ENCODE measurements around the gene PTPN23. TPM values are rescaled to one million over a fixed set of nuclear protein-coding genes. Genes with fewer than 3 reads are reported as not detected.

The PTPN23 gene
- total and polyA plus RNA-seq, 3 donors from 2014 or later = 30.5 to 141 (median 89.3) TPM

- 64 to 81% methylated on average over 4 of the region's 4 CpGs for WGBS, 2 donors
- H3K27ac ChIP-seq = no peak overlapping the region
- intact Hi-C loops (cut with DNase I; ENCODE audit: low total_unique reads) = no loop called here
- TF ChIP-seq CTCF (IDR thresholded peaks at IDR 0.05) (no peak), POLR2A (IDR thresholded peaks at IDR 0.05) (no peak)
- H3K27me3 ChIP-seq = no peaks in the 10 kb centered on the region
- H3K9me3 ChIP-seq = no peaks in the 10 kb centered on the region
- no peaks in the 10 kb centered on the region for H3K4me1 ChIP-seq
- no peaks in the 10 kb centered on the region for H3K36me3 ChIP-seq (ENCODE audit: low read depth, missing control alignments)
- no peak overlapping the region for H3K4me3 ChIP-seq
- no peak for DNase-seq
Measured at GRCh38 chr3:47347217-47347801, 33.5 kb upstream of the PTPN23 start.

- WGBS, 2 donors = 94% methylated on average over 5 of the region's 5 CpGs
- intact Hi-C loops (cut with DNase I; ENCODE audit: low total_unique reads) = no loop called here
Measured at GRCh38 chr3:47348411-47349154, 32.2 kb upstream of the PTPN23 start.

GRCh38 chr3:47355010-47355409 is 25.8 kb upstream of the PTPN23 start:
- Histone ChIP-seq H3K27ac (no peak overlapping the region), H3K36me3 (ENCODE audit: low read depth, missing control alignments) (no peaks in the 10 kb centered on the region), H3K4me1 (no peaks in the 10 kb centered on the region), H3K27me3 (no peaks in the 10 kb centered on the region), H3K9me3 (no peaks in the 10 kb centered on the region), H3K4me3 (no peak overlapping the region)
- DNase-seq = no peak
- TF ChIP-seq POLR2A (IDR thresholded peaks at IDR 0.05) (no peak), CTCF (IDR thresholded peaks at IDR 0.05) (no peak)
- intact Hi-C loops (cut with DNase I; ENCODE audit: low total_unique reads) = no loop called here
- 91 to 92% methylated on average over 3 of the region's 3 CpGs for WGBS, 2 donors

More at GRCh38 chr3:47348411-47349154, 32.2 kb upstream of the PTPN23 start:
- TF ChIP-seq CTCF (IDR thresholded peaks at IDR 0.05) (peak in 1 of 3 experiments; percentile 8), POLR2A (IDR thresholded peaks at IDR 0.05) (no peak)
- Histone ChIP-seq H3K4me3 (no peak overlapping the region), H3K36me3 (ENCODE audit: low read depth, missing control alignments) (no peaks in the 10 kb centered on the region), H3K27ac (no peak overlapping the region), H3K4me1 (no peaks in the 10 kb centered on the region), H3K27me3 (no peaks in the 10 kb centered on the region), H3K9me3 (no peaks in the 10 kb centered on the region)
- DNase-seq = no peak

- Histone ChIP-seq H3K36me3 (ENCODE audit: low read depth, missing control alignments) (no peaks in the 10 kb centered on the region), H3K4me3 (peak overlapping the region; percentile 15 to 43), H3K27ac (no peak overlapping the region), H3K9me3 (no peaks in the 10 kb centered on the region), H3K4me1 (no peaks in the 10 kb centered on the region), H3K27me3 (no peaks in the 10 kb centered on the region)
- 77 to 86% methylated on average over 18 to 31 of the region's 31 CpGs for WGBS, 2 donors
- no peak for DNase-seq
- intact Hi-C loops (cut with DNase I; ENCODE audit: low total_unique reads) = no loop called here
- TF ChIP-seq CTCF (IDR thresholded peaks at IDR 0.05) (no peak), POLR2A (IDR thresholded peaks at IDR 0.05) (no peak)
Measured at GRCh38 chr3:47356201-47356600, 24.6 kb upstream of the PTPN23 start.

Data from testis (tissue), 3 donors.